GM12878 (cell line): ENCODE measurements around the gene PCP2. TPM values are rescaled to one million over a fixed set of nuclear protein-coding genes. Genes with fewer than 3 reads are reported as not detected.

Experiments
- ATAC-seq: fragments of 200-7000 bp; cut with Tn5 transposase; 3 replicates; pipeline ENCODE4 v1.9.1; 2020; ENCODE audit warnings: mild to moderate bottlenecking, moderate library complexity
- BruUV-seq: library from RNA; stranded (reverse); fragments of 400-500 nt; replicated peaks from 2 replicates; lab custom pipeline; 2021; lab: Mats Ljungman, UMichigan
- CTCF ChIA-PET: fragments of 300-600 bp; sonication (Branson Sonifier 250); formaldehyde crosslinking; extraction: SDS; loops from one replicate; lab custom pipeline; 2021; ENCODE audit warnings: inconsistent platforms; lab: Yijun Ruan, JAX
- POLR2A ChIA-PET: fragments of 350-600 bp; formaldehyde crosslinking; extraction: SDS; loops from one replicate; lab custom pipeline; 2021; ENCODE audit warnings: inconsistent platforms; lab: Charles Lee
- RAD21 ChIA-PET: fragments of 300-600 bp; sonication (Branson Sonifier 250); formaldehyde crosslinking; loops from one replicate; lab custom pipeline; 2023; ENCODE audit warnings: antibody characterized with exemption; ENCODE audit not compliant: unreplicated experiment; lab: Charles Lee
- SMC1A ChIA-PET: fragments of 300-600 bp; sonication (Branson Sonifier 250); formaldehyde crosslinking; loops from one replicate; lab custom pipeline; 2023; ENCODE audit not compliant: unreplicated experiment, uncharacterized antibody; lab: Charles Lee
- DNase-seq: peaks from one replicate; pipeline ENCODE4 v3.0.0-alpha.2; 2011; ENCODE audit warnings: low read depth, low spot score
- FAIRE-seq: peaks from 3 replicates; lab custom pipeline; 2011; peaks lifted over from hg19 to GRCh38; lab: Jason Lieb, UNC
- H2AFZ ChIP-seq: 2 replicates; pipeline ENCODE4 v1.6.0; 2011; ENCODE audit warnings: low read depth, low read length, control low read depth; ENCODE audit not compliant: control insufficient read depth
- H3K27ac ChIP-seq: 2 replicates; pipeline ENCODE4 v1.5.1; 2011; ENCODE audit warnings: control low read depth; ENCODE audit not compliant: control insufficient read depth, insufficient read depth
- H3K27me3 ChIP-seq, 2 experiments: replicated peaks in 1 of 2; 2 replicates each; pipeline versions ENCODE4 v1.6.0 to v1.6.1; 2011; ENCODE audit warnings: low read length in 1 of 2; ENCODE audit not compliant: control insufficient read depth in 2 of 2, insufficient read depth in 2 of 2
- H3K36me3 ChIP-seq, 2 experiments: 2 replicates each; pipeline ENCODE4 v1.5.1; 2011; ENCODE audit warnings: low read length in 1 of 2; ENCODE audit not compliant: control insufficient read depth in 2 of 2, insufficient read depth in 2 of 2
- H3K4me1 ChIP-seq: 2 replicates; pipeline ENCODE4 v1.6.1; 2011; ENCODE audit warnings: mild to moderate bottlenecking, low read length, moderate library complexity, mixed read lengths; ENCODE audit not compliant: control insufficient read depth, insufficient read depth
- H3K4me2 ChIP-seq: 2 replicates; pipeline ENCODE4 v1.6.0; 2011; ENCODE audit warnings: control low read depth; ENCODE audit not compliant: control insufficient read depth, insufficient read depth
- H3K4me3 ChIP-seq: fragments of 200-600 bp; sonication (generic); 2 replicates; pipeline ENCODE4 v1.5.1; 2016
- H3K79me2 ChIP-seq: 2 replicates; pipeline ENCODE4 v1.6.0; 2011; ENCODE audit warnings: low read length; ENCODE audit not compliant: control insufficient read depth, insufficient read depth
- H3K9ac ChIP-seq: 2 replicates; pipeline ENCODE4 v1.8.0; 2011; ENCODE audit warnings: low read length, control low read depth, mixed read lengths; ENCODE audit not compliant: control insufficient read depth, insufficient read depth
- H3K9me3 ChIP-seq: replicated peaks from 3 replicates; pipeline ENCODE4 v1.5.1; 2011; ENCODE audit warnings: mild to moderate bottlenecking, low read length; ENCODE audit not compliant: control insufficient read depth, insufficient read depth
- H4K20me1 ChIP-seq: 2 replicates; pipeline ENCODE4 v1.6.0; 2011; ENCODE audit not compliant: control insufficient read depth, insufficient read depth
- EED ChIP-seq: sonication (generic); IDR thresholded peaks from 2 replicates; pipeline ENCODE4 v1.6.1; 2016; ENCODE audit warnings: antibody characterized with exemption, low read depth
- EP300 ChIP-seq, 2 experiments: fragments of 150-350 bp in 1 of 2; IDR thresholded peaks; 2 replicates each; pipeline ENCODE4 v1.6.1; 2011 to 2012; ENCODE audit warnings: low read depth in 2 of 2, low read length in 2 of 2, borderline replicate concordance in 1 of 2, improper control_type of control experiment in 1 of 2, inconsistent platforms in 1 of 2; ENCODE audit not compliant: control insufficient read depth in 1 of 2
- MYC ChIP-seq: IDR thresholded peaks from 2 replicates; pipeline ENCODE4 v1.6.1; 2011; ENCODE audit warnings: mild to moderate bottlenecking, low read length, moderate library complexity, inconsistent platforms; ENCODE audit not compliant: insufficient read depth, insufficient replicate concordance, insufficient read length, severe bottlenecking
- RUNX3 ChIP-seq: IDR thresholded peaks from 2 replicates; pipeline ENCODE4 v1.6.1; 2012; ENCODE audit warnings: low read length, inconsistent platforms
- SIN3A ChIP-seq: IDR thresholded peaks from 2 replicates; pipeline ENCODE4 v1.6.1; 2012; ENCODE audit warnings: low read depth, low read length, improper control_type of control experiment
- SMAD1 ChIP-seq: fragments of 450-650 bp; IDR thresholded peaks from 2 replicates; pipeline ENCODE4 v1.6.1; 2018; ENCODE audit warnings: mild to moderate bottlenecking, low read depth; ENCODE audit not compliant: partially characterized antibody
- TARDBP ChIP-seq: IDR thresholded peaks from 2 replicates; pipeline ENCODE4 v1.6.1; 2016; ENCODE audit warnings: borderline replicate concordance
- YBX1 ChIP-seq: fragments of 450-650 bp; IDR thresholded peaks from 2 replicates; pipeline ENCODE4 v1.6.1; 2016; ENCODE audit warnings: antibody characterized with exemption
- WGBS: methylation state at CpG from one replicate; pipeline ENCODE4 v1.1.6; 2016; ENCODE audit warnings: low lambda C conversion rate; ENCODE audit not compliant: insufficient replicate concordance, insufficient coverage; ENCODE audit errors: missing lambda C conversion rate; 5-methylcytosine and 5-hydroxymethylcytosine counted together
- in situ Hi-C: fragments of 300-500 bp; cut with MboI; formaldehyde crosslinking; loops from 9 replicates; pipeline ENCODE4 v1.14.3; 2018; ENCODE audit warnings: mixed read lengths
- intact Hi-C: fragments of 100-400 bp; cut with micrococcal nuclease; formaldehyde crosslinking; loops from one replicate; pipeline ENCODE4 v1.14.2; 2022; ENCODE audit not compliant: unreplicated experiment
- polyA plus RNA-seq, 11 experiments: library from polyadenylated mRNA; depleted of rRNA in 4 of 11; unstranded in 6 of 11; stranded (reverse) in 5 of 11; fragments of >200 nt; fragmentation: Nextera tagmentation in 4 of 11; fragmentation: Illumina TruSeq in 1 of 11; extraction: Ambion mirVana in 4 of 11; extraction: Trizol in 1 of 11; gene quantifications; 1 replicate in 1 of 11; 2 replicates in 10 of 11; pipeline versions ENCODE4 v1.2.1 to v1.2.3, GENCODE V29; 2011 to 2016; ENCODE audit warnings: inconsistent platforms in 2 of 11, missing spikeins in 2 of 11, low read depth in 1 of 11
- total RNA-seq, 4 experiments: library from RNA; depleted of rRNA in 3 of 4; stranded (reverse); fragments of >200 nt in 3 of 4; fragmentation: Illumina TruSeq in 1 of 4; extraction: Trizol in 1 of 4; gene quantifications; 2 replicates each; pipeline versions ENCODE4 v1.2.1 to v1.2.3, GENCODE V29; 2013 to 2021
- TF ChIP-seq, protein P1 (sequence below): IDR thresholded peaks from 2 replicates; pipeline ENCODE4 v1.6.1; 2011; ENCODE audit warnings: borderline replicate concordance, low read depth, mild to moderate bottlenecking, moderate library complexity, mixed read lengths, low read length; ENCODE audit not compliant: insufficient read depth; ENCODE audit errors: extremely low read length

The PCP2 gene
- total and polyA plus RNA-seq, 10 of the 15 experiments (the other 5 are each of a cell fraction or from before 2014, with no cell fraction given): 0.10 to 0.62 (median 0.31) TPM; not detected in 5

DNA sequence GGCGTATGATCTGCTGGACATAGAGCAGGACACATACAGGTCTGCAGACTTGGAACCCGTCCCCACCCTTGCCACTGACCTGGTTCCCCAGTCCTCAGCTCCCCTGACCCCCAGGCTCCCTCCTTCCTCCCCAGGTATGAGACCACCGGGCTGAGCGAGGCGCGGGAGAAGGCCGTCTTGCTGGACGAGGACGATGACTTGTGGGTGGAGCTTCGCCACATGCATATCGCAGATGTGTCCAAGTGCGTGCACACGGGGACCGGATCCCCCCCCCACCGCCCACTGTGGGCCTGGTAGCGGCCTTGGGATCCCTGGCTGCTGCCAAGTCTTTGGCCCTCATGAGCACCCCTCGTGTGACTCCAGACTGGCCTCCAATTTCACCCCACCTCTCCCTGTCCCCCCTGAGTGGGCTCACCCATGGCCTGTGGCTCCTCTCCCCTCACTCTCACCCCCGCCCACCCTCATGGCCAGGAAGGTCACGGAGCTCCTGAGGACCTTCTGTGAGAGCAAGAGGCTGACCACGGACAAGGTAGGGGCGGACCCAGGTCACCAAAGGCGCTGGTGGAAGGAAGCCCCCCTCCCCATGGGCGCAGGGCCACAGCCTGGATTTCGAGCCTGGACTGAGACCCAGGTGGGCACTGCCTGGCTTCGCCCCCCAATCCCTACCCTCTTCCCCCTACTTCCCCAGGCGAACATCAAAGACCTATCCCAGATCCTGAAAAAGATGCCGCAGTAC lies 8.9 kb upstream of the PCP2 start:
- DNase-seq (no peak), FAIRE-seq (no peak), ATAC-seq (no peak)
- in situ Hi-C loops (no loop called here), intact Hi-C loops (no loop called here)
- Histone ChIP-seq H3K27me3 (no peaks in the 10 kb centered on the region), H3K36me3 (peaks cover 0 to 7% of the 10 kb centered on the region in 2 experiments; a peak in 3 of 4 replicates), H3K4me1 (peaks cover 6% of the 10 kb centered on the region; the same call in 1 of the 2 replicates), H3K9ac (no peak overlapping the region), H3K27ac (no peak overlapping the region), H2AFZ (no peak overlapping the region), H3K79me2 (peaks cover 10% of the 10 kb centered on the region), H3K9me3 (no peaks in the 10 kb centered on the region; the same call in 2 of the 3 replicates), H3K4me2 (no peak overlapping the region), H4K20me1 (no peaks in the 10 kb centered on the region), H3K4me3 (no peak overlapping the region)
- ChIA-PET RAD21 (no interaction called here), CTCF (interaction anchor here (0.7 to 1.2 kb wide), 2 partner anchors 13 to 74 kb away, joined by 3 read pairs; partner anchors contain the start of gene PET100), POLR2A (no interaction called here), SMC1A (no interaction called here)
- no TSS peak for BruUV-seq
- WGBS: 87% methylated on average over 19 of the region's 27 CpGs
- no peak for TF ChIP-seq RUNX3
- TF ChIP-seq EP300 (IDR thresholded peaks at IDR 0.05; ENCODE audit: borderline replicate concordance in 1 of 2, control insufficient read depth in 1 of 2, low read depth in 2 of 2, low read length in 2 of 2): no peak
- TF ChIP-seq, protein P1, sequence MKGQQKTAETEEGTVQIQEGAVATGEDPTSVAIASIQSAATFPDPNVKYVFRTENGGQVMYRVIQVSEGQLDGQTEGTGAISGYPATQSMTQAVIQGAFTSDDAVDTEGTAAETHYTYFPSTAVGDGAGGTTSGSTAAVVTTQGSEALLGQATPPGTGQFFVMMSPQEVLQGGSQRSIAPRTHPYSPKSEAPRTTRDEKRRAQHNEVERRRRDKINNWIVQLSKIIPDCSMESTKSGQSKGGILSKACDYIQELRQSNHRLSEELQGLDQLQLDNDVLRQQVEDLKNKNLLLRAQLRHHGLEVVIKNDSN: no peak
- TF ChIP-seq SMAD1: no peak
- TF ChIP-seq SIN3A: no peak
- no peak for TF ChIP-seq MYC
- TF ChIP-seq YBX1: no peak
- TF ChIP-seq EED: no peak
- TF ChIP-seq TARDBP: no peak
